ENCODE data around the gene FGFBP1.

FGFBP1 gene

GRCh38 chr4:15938640-15939039 lies at the start of gene FGFBP1:
TSS of gene FGFBP1 (minus strand) at chr4:15938740. CDS start at chr4:15936632, 2,108 bp downstream.
- no peak for DNase-seq (ENCODE audit: low spot score)

GRCh38 chr4:15988222-15988621 lies 49.7 kb upstream of the FGFBP1 start:
- no peak for DNase-seq (ENCODE audit: low spot score)

DNA sequence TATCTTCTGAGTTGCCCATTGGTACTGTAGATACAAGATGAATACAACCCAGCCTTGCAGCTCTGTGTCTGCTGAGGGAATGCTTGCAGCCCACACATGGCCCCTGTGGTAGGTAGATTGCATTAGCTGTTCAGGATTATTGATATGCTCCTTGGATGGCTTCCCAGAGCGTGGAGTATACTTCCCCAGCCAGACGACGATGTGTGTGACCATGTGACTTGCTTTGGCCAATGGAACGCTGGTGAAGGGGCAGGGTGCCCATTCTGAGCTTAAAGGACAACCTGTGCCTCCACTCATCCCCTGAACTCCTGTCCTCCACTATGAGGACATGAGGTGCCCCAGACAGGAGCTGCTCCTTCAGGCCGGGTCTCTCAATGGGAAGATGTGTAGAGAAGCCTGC lies 48.4 kb upstream of the FGFBP1 start:
- DNase-seq (ENCODE audit: low spot score): no peak

GRCh38 chr4:15983610-15984009 lies 45.1 kb upstream of the FGFBP1 start:
- DNase-seq (ENCODE audit: low spot score): no peak

DNA sequence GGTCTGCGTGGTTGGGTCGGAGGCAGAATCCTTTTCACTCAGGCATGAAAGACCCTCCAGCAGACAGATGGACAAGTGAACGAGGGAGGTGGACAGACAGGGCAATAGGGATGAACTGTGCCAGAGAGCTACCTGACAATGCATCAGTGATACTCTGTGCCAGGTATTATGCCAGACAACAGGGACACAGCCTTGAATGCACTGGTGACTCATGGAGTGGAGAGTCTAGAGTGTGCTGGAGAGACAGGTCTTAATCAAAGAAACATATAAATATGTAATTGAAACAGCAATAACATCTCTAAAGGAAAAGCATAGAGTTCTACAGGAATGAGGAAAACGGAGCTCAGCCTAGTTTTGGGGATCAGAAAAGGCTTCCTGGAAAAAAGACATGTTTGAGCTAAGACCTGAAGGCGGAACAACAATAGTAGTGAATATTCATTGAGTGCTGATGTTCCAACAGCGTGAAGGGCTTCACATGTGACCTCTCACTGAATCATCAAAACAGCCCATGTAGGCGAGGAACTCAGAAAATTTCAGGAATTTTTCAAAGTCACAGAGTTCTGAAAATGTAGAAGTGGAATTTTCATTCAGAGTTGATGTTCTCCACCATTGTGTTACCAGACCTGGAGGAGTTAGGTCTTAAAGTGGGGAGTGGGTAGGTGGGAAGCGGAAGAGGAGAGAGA lies 44.4 kb upstream of the FGFBP1 start:
- DNase-seq (ENCODE audit: low spot score): peak; percentile 72

GRCh38 chr4:15976456-15977447 lies 38.2 kb upstream of the FGFBP1 start:
- DNase-seq (ENCODE audit: low spot score): no peak

GRCh38 chr4:15971068-15971801 lies 32.7 kb upstream of the FGFBP1 start:
- DNase-seq (ENCODE audit: low spot score): no peak

- no peak for DNase-seq (ENCODE audit: low spot score)
Observed at GRCh38 chr4:15968551-15969300, 30.2 kb upstream of the FGFBP1 start.

DNA sequence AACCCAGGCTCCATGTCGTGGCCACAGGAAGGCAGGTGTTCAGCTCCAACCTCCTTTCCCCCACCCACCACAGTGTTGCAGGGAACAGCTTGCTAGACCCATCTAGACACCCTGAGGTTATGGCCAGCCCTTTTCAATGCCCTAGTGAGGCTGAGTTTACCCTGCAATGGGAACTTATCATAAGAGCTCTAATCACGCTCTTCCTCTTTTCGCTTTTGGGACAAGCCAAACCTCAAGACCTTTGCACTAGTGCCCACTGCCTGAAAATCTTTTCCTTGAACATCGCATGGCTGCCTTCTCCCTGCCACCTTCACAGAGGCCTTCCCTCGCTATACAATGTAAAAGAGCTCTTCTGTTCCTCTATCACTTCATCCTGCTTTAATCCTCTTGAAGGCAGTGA lies 26.8 kb upstream of the FGFBP1 start:
- DNase-seq (ENCODE audit: low spot score): no peak

GRCh38 chr4:15964159-15964558 lies 25.6 kb upstream of the FGFBP1 start:
- no peak for DNase-seq (ENCODE audit: low spot score)

- DNase-seq (ENCODE audit: low spot score): no peak
Observed at GRCh38 chr4:15963576-15963975, 25.0 kb upstream of the FGFBP1 start.

GRCh38 chr4:15963001-15963451 lies 24.5 kb upstream of the FGFBP1 start, which contains the start of gene FGFBP2:
TSS of gene FGFBP2 (minus strand) at chr4:15963175. CDS start at chr4:15963129, 46 bp downstream.
- DNase-seq (ENCODE audit: low spot score): peak; percentile 59

DNA sequence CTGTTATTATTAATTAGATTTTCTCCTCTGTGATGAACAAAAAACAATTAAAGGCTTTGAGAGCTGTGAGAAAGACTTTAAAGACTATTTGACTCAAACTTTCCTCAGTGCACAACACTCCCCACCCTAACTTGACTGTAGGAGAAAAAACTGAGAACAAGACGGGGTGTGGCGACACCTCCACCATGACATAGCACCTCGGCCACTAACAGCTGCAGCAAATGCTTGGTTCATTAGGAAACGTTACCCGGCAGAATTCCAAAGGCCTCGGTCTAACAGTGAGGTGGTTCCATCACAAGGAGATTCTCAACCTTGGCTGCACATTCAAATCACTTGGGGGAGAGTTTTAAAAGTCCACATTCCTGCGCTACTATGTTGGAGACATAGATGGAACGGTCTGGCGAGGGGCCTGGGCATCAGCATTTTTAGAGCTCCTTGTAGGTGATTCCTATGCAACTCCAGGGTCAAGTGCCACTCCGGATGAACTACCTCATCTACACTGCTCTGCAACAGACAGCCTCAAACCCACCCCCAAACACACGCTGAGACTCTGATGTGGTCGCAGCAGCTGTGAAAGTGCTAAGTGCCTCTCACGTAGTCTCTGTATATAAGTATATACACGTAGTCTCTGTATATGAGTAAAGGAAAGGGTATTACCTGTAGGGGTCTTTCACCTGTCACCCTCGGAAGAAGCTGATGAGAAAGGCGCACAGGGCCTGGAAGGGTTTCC lies 23.4 kb upstream of the FGFBP1 start:
- no peak for DNase-seq (ENCODE audit: low spot score)

DNA sequence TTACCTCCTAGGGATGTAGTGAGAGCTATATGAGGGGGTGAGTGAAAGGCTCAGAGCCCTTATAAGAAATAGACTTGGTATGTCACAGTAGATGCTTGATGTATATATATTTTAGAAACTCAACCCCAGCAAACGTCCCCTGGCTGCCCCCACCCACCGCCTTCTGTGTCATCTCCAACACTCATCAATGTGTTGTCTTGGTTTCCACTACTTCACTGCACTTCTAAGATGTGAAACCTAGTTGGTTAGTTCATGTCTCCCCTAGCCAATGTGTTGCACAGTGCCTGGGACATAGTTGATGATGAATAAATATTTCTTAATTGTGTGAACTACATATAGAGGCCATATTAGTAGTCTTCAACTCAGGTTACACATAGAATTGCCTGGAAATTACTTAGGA lies 20.0 kb upstream of the FGFBP1 start:
- DNase-seq (ENCODE audit: low spot score): no peak

DNA sequence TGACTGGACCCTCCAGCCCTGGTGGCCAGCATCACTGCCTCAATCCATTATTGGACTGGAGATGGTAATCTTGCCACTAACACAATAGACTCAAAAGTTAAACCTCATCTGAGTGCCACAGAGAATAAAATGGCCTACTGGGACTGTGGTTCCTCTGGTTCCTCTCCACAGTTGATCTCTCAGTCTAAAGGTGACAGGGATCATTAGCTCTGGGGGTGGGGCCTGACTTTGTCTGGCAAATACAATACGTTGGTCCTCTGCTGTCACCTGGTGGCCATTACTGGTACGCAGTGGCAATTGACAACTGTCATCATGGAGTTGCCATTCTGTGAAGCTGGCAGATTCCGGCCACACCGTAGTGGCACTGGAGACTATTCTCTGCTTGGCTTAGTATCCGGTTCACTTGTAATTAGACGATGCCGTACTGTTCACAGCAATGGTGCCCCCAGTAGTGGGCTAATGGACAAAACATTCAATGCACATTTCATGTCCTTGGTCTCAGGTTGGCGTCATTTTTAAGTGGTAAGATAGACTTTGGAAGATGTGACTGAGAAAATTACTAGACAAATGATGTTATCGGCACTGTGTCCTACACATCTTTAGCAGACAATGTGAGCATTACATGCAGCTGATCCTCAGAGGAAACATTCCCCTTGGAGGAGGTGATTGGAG lies 17.8 kb upstream of the FGFBP1 start:
- peak; percentile 83 for DNase-seq (ENCODE audit: low spot score)

DNA sequence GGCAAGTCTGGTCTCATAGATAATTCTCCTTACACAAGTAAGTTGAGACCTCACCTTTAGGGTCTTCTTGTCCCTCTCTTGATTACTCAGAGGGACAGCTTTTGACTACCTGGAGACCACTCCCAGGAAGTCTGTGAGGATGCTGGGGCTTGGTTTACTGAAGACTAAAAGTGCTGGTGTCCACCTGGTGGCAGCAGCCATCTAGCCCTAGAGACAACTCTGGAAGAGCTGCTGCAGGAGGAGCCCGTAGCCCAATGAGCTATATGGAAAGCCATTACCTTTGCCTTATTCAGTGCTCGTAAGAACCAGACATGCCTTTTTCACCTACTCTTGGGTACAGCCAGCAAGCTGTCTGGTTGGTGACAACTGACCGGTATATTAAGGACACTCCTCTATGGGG lies 17.1 kb upstream of the FGFBP1 start:
- peak; percentile 12 for DNase-seq (ENCODE audit: low spot score)

- DNase-seq (ENCODE audit: low spot score): no peak
Observed at GRCh38 chr4:15953625-15954024, 15.1 kb upstream of the FGFBP1 start.

- no peak for DNase-seq (ENCODE audit: low spot score)
Observed at GRCh38 chr4:15951781-15952180, 13.2 kb upstream of the FGFBP1 start.

- DNase-seq (ENCODE audit: low spot score): no peak
Observed at GRCh38 chr4:15948826-15949225, 10.3 kb upstream of the FGFBP1 start.

GRCh38 chr4:15947684-15948083 lies 9.1 kb upstream of the FGFBP1 start:
- DNase-seq (ENCODE audit: low spot score): no peak
